GM18858 (cell line): ENCODE data around the gene KIAA1328.

Source experiments
- ATAC-seq: cut with Tn5 transposase; IDR thresholded peaks from one replicate; pipeline ENCODE4 v1.9.1; 2021; ENCODE audit not compliant: unreplicated experiment

KIAA1328 gene

DNA sequence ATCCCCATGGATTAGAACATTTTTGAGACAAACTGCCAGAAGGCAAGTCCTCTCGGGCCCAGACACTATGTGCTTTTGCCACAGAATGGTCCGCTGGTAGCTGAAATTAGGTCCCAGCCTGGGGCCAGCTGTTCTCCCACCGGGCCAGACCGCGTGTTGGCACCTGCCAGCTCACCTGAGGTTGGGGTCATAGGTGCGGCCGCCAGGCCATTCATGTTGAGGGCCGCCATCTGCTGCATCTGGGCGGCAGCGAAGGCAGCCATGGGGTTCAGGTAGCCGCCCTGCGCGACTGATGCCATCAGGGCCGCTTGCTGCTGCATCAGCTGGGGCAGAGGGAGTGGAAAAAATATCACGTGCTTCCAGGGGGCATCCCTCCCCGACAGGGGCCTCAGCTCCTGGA, 443.9 kb downstream of the KIAA1328 start:
- no peak for ATAC-seq

DNA sequence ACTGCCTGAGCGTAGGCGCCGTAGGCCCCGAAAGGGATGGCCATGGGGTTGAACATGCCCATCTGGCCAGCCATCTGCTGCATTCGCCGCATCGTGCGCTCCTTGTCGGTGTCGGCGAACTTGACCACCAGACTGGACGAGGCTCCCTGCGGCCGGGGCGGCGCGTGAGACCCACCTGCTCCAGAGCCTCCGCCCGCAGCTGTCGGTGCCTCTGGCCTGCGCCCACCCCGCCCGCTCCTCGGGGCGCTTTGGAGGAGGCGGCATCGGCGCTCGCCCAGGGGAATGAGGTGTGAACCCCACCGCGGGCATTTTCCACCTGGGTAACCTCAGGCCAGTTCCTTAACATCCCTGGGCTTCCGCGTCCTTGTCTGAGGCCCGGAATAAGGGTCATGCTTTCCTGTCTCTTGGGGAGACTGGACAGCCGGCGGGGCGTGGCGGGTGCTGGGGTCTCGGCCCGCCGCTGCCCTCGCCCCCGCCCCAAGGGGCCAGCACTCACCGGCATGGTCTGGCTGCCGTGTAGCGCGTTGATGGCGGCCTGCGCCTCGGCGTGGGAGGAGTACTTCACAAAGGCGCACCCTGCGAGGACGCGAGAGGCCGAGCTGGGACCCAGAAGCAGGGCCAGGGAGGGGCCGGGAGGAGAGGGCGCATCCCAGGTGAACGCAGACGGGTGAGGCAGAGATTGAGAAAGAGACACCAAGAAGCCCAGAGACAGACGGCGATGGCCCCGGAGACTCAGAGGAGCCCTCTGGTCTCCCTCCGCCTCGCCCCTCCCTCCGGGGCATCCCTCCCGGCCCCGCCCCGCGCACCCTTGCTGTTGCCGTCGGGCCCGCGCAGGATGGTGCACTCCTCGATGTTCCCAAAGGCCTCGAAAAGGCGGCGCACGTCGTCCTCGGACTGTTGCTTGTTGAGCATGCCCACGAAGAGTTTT, 445.6 kb downstream of the KIAA1328 start:
- no peak for ATAC-seq

DNA sequence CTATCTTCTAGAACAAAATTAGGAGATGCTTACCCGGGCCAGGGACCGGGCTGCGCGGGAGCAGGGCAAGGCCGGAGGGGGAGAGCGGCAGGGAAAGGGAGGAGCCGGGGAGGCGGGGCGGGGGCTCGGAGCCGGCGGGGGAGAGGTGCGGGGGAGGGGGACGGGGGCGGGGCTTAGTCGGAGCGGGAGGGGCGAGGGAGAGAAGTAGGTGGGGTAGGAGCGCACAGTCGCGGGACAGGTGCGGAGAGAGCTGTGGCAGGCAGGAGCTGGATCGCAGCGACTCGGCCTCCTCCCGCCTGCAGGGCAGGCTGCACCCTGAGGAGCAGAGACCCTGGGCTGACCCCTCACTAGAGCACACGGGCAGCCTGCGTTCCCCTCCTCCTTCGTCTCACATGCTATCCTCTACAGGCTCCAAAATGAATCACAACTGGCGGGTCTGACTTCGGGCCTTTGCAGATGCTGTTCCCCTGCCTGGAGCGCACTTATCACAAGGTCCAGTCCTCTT, 446.4 kb downstream of the KIAA1328 start:
- ATAC-seq, result no peak

DNA sequence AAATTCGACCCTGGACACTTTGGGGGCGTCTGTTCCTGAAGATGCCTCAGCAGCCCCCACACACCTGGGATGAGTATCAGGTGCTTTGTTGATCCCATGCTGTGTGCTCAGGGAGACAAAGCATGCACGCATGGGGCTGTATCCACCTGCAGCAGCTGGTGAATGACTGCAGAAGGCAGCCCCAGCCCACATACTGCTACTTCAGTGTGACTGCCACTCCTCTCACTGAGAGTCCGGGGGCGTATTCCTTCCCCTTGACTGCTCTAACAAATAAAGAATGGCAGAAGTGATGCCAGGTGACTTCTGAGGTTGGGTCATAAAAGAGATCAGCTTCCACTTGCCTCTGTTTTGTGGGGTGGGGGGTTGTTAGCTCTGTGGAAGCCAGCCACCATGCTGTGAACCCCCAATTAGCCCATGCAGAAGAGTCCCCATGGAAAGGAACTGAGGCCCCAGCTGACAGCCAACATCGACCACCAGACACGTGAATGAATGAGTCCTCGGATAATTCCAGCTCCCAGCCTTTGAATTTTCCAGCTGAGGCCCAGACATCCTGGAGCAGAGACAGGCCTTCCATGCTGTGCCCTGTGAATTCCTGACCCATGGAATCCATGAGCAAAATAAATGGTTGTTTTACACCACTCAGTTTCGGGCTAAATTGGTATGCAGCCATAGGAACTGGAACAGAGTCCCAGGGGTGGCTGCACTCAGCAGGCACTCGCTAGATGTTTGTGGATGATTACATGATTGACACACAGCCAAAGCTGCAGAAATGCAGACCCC, 447.4 kb downstream of the KIAA1328 start:
- no peak for ATAC-seq

DNA sequence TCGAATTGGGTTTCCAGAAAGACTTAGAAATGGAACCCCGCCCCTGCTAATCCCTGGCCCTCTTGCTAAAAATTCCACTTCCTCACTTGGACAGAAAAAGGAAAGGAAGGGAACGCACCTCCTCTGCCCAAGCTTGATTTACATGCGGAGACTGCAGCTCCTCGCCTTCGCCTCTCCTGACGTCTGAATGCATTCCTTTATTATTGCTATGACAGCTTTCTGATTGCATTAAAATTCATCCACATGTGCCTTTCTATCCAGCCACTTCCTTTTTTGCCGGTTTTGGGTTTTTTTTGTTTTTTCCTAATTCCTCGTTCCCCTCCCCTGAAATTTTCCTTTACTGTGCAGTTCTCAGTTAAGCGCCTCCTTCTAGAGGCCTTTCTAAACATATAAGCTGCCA, 448.9 kb downstream of the KIAA1328 start:
- no peak for ATAC-seq
